ENCODE measurements around the gene UBR4.

Gene UBR4

DNA sequence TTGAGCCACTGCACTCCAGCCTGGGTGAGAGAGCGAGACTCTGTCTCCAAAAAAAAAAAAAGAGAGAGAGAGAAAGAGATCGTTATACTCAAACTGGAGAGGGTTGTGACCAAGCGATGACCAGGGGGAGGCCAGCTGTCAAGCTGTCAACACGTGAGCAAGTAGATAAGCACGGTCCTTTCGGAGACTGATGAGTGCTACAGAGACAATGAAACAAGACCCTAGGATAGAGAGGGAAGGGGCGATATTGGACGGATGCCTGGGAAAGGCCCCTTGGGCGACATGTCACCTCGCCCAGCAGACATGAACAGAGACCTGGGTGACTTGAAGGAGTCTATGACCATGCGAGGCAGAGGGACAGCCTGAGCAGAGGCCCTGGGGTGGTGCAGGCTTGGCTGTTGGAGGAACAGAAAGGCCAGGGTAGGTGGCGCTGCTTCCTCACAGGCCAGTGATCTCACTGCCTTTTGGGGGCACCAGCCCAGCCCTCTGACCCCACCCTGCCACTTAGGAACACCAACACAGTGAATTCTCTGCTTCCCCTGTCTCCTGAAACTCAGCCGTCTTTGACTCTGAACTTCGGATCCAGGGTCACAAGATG lies 152.8 kb downstream of the UBR4 start:
- DNase-seq (ENCODE audit: low read depth), result no peak

- DNase-seq (ENCODE audit: low read depth), result no peak
Observed at GRCh38 chr1:19055701-19056100, 154.4 kb downstream of the UBR4 start.

- no peak for DNase-seq (ENCODE audit: low read depth)
Observed at GRCh38 chr1:19055001-19055400, 155.1 kb downstream of the UBR4 start.

- no peak for DNase-seq (ENCODE audit: low read depth)
Observed at GRCh38 chr1:19054216-19054615, 155.8 kb downstream of the UBR4 start.

- DNase-seq (ENCODE audit: low read depth), result no peak
Observed at GRCh38 chr1:19053486-19053885, 156.6 kb downstream of the UBR4 start.

DNA sequence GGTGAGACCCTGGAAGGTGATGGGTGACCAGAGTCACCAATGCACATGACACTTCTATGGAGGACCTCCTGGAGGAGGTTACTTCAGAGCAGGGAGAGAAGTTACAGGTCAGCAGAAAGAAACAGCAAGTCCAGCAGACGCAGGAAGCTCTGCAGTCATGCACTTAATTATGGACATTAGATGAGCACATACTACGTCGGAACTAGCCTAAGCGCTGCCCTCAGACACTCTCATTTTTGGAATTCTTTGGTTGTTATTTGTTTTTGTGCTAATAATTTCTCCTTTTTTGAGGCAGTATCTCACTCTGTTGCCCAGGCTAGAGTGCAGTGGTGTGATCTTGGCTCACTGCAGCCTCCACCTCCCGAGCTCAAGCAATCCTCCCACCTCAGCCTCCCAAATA lies 160.3 kb downstream of the UBR4 start:
- DNase-seq (ENCODE audit: low read depth), result no peak

GRCh38 chr1:19049128-19049768 lies 160.8 kb downstream of the UBR4 start:
- no peak for DNase-seq (ENCODE audit: low read depth)

- no peak for DNase-seq (ENCODE audit: low read depth)
Observed at GRCh38 chr1:19046972-19047731, 162.9 kb downstream of the UBR4 start.

- no peak for DNase-seq (ENCODE audit: low read depth)
Observed at GRCh38 chr1:19045898-19046880, 163.9 kb downstream of the UBR4 start.

DNA sequence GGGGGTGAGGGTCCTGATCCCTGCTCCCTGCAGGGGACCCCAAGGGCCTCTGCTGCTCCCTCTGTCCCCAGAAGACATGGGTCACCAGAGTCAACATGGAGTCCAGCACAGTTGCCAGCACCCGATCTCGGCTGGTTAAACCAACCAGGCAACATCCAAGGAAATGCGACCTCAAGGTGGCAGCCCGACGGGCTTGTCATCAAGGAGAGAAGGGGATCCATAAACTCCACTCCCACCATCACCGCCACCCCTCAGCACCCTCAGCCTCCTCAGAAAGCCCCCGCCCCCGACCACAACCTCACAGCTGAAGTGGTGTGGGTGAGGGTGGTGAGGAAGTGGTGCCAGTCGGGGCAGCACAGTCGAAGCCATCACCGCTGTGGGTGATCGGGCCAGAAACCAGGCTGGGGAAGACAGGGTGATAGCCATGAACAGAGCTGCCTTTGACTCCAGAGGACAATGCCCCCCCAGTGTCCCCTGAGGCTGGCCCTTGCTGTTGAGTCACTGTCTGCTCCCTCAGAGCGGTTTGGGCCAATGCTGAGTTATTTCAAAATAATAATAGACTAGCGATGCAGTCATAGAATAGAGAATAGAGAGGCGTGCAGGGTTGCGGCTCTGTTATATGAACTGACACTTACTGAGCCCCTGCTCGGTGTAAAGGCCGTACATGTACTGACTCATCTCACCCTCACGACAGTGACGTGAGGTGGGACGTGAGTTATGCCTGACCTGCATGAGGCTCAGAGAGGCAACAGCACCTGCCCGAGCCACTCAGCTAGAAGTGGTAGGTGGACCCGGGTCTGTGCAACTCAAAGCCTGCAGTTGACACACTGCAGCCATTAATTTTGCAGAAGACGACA lies 164.9 kb downstream of the UBR4 start:
- DNase-seq (ENCODE audit: low read depth), result no peak

GRCh38 chr1:19044471-19044870 lies 165.6 kb downstream of the UBR4 start:
- DNase-seq (ENCODE audit: low read depth), result no peak

DNA sequence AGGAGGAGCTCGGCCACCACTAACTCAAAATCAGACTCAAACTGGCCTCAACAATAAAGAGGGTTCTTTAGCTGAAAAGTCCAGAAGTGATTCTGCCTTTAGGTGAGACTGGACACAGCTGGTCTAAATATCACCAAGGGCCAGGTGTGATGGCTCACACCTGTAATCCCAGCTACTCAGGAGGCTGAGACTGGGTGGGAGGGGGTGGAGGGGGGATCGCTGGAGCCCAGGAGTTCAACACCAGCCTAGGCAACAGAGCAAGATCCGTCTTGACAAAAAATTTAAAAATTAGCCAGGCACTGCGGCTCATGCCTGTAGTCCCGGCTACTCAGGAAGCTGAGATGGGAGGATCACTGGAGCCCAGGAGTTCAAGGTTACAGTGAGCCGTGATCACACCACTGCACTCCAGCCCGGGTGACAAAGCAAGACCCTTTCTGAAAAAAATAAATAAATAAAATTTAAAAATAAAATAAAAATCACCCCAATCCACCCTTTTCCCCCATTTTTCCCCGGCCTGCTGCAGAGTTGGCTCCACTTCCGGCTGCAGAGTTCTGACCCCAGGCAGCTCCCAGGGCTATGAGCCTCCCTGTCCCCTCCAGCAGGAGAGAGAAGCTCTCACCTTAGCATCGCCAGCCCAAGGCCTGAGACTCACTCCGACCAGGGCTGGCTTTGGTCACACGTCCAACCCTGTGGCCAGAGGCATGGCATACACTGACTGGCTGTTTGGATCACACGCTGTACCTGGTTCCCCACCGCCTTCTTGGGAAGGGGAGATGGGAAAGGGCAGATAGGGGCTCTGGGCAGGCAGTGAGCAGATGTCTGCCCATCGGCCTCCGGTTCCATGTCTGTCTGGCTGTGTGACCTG lies 166.3 kb downstream of the UBR4 start:
- DNase-seq (ENCODE audit: low read depth), result no peak

GRCh38 chr1:19042675-19043578 lies 167.1 kb downstream of the UBR4 start:
- no peak for DNase-seq (ENCODE audit: low read depth)

GRCh38 chr1:19040010-19040680 lies 169.9 kb downstream of the UBR4 start:
- no peak for DNase-seq (ENCODE audit: low read depth)

- no peak for DNase-seq (ENCODE audit: low read depth)
Observed at GRCh38 chr1:19038732-19039131, 171.3 kb downstream of the UBR4 start.

GRCh38 chr1:19038096-19038495 lies 172.0 kb downstream of the UBR4 start:
- no peak for DNase-seq (ENCODE audit: low read depth)

GRCh38 chr1:19037659-19038058 lies 172.4 kb downstream of the UBR4 start:
- DNase-seq (ENCODE audit: low read depth), result no peak

DNA sequence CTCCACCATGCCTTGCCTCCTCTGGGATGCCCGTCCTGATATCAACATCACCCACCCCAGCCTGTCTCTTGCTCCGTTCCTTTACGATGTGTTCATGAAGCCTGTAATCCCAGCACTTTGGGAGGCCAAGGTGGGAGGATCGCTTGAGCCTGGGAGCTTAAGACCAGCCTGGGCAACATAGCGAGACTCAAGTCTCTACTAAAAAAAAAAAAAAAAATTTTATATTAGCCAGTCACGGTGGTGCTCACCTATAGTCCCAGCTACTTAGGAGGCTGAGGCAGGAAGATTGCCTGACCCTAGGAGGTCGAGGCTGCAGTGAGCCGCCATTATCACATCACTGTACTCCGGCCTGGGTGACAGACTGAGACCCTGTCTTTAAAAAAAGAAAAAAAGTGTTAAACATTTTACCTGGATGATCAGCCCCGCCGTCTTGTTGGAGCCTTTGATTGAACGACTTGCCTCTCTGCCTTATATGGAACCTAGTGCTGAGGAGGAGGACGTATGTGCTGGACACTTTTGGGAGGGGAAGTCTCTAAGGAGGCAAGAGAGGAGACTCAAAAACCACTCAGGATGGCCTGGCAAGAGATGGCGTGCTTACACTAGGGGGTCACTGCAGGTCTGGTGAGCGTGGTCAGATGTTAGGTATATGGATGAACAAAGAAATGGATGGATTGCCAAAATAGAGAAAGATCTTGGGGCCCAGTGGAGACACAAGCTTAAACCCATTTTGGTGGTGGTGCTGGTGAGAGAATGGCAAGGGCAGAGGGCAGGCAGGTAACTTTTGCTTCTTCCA lies 173.1 kb downstream of the UBR4 start:
- no peak for DNase-seq (ENCODE audit: low read depth)

All from GM04504 (cell line).